Right ventricle myocardium inferior (tissue), 1 donor: ENCODE results near the gene HHIPL1. TPM values are rescaled to one million over a fixed set of nuclear protein-coding genes. Genes with fewer than 3 reads are reported as not detected.

ENCODE experiments used
- ATAC-seq: fragments of 200-7000 bp; cut with Tn5 transposase; one replicate; pipeline ENCODE4 v1.9.1; 2020; ENCODE audit warnings: mild to moderate bottlenecking, moderate library complexity
- DNase-seq: peaks from one replicate; pipeline ENCODE4 v3.0.0; 2021; ENCODE audit errors: missing footprints
- intact Hi-C: fragments of 100-400 bp; cut with DNase I; formaldehyde crosslinking; loops from one replicate; pipeline ENCODE4 v1.11.0; 2022
- long read RNA-seq: library from polyadenylated mRNA; unstranded; transcript quantifications from one replicate; pipeline ENCODE4 v2.0.0, GENCODE V29; 2021
- total RNA-seq: library from RNA; stranded (reverse); fragmentation: NEBNext Ultra II Directional; extraction: Animal tissue kit (Norgen Biotek cat#: 25700); gene quantifications from one replicate; pipeline ENCODE4 v1.2.1, GENCODE V29; 2021
- donor health status: DM: no; HTN: yes; CAD: no; lungs with severe emphysema.

Gene HHIPL1
- 1.5 TPM for total RNA-seq
- long read RNA-seq, full-length matches to known transcripts, result 5 of 6 reads
- long read RNA-seq, partial matches to known transcripts, result 1 of 6 reads
- long read RNA-seq, other reads (novel, unspliced or antisense), result 0 of 6 reads

GRCh38 chr14:99644723-99645544 lies at the start of gene HHIPL1:
Gene HHIPL1, plus strand, starts transcription at chr14:99645129. Its CDS starts 79 bp downstream, at chr14:99645208.
- peak; percentile 65 for DNase-seq
- peak; percentile 65 for ATAC-seq
- intact Hi-C loops, result no loop called here

- intact Hi-C loops, result loop anchor here (2.0 kb wide), 1 partner anchor 15 kb away; no protein-coding TSS in a partner anchor
- ATAC-seq (no peak), DNase-seq (peak; percentile 39)
Measured at GRCh38 chr14:99595524-99595923, 49.4 kb upstream of the HHIPL1 start.

GRCh38 chr14:99596071-99596627 lies 48.8 kb upstream of the HHIPL1 start:
- peak; percentile 70 for ATAC-seq
- peak; percentile 43 for DNase-seq
- intact Hi-C loops, result no loop called here

- ATAC-seq, result no peak
- DNase-seq, result no peak
- intact Hi-C loops, result no loop called here
Measured at GRCh38 chr14:99596772-99597171, 48.2 kb upstream of the HHIPL1 start.

DNA sequence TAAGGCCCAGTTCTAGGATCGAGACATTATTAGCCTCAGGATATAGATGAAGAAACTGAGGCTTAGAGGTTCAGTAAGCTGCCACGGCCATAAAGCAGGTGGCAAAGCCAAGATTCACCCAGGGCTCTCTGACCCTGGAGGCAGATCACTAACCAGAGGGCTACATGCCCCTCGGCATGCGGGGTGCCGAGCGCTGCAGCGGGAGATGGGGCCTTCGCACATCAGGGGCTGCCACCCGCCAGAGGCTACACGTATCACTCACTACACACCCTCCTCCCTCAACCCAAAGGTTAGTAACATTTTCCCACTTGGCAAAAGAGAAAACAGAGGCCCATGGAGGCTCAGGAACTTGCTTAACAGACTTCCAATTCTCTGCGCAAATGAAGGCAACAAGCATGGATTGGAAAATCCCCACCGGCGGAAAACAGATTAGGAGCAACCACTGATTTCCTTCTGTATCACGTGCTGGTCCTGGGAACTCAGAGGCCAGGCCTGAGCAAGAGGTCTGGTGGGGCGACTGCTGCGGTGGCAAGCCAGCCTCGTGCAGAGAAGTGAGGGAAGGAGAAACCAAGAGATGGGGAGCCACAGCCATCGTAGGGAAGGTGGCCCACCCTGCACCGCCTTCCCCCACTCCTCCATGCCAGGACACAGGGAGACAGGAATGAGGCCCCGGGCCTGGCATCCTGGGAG lies 46.9 kb upstream of the HHIPL1 start:
- no peak for ATAC-seq
- DNase-seq, result peak; percentile 70
- intact Hi-C loops, result no loop called here

GRCh38 chr14:99598774-99599173 lies 46.2 kb upstream of the HHIPL1 start:
- intact Hi-C loops, result no loop called here
- DNase-seq (peak; percentile 15), ATAC-seq (no peak)

DNA sequence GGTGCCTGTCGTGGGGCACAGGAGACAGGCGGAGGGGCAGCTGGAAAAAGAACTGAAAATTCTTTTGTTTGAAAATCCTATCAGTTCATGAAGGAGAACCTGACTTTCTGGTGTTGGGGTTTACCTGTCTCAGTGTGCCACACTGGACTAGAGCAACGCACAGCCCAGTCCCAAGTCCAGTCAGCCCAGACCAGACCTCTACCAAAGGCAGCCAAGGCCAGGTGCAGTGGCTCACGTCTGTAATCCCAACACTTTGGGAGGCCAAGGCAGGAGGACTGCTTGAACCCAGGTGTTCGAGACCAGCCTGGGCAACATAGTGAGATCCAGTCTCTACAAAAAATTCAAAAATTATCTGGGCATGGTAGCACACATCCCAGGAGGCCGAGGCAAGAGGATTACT lies 45.5 kb upstream of the HHIPL1 start:
- ATAC-seq, result no peak
- peak; percentile 30 for DNase-seq
- intact Hi-C loops, result no loop called here

DNA sequence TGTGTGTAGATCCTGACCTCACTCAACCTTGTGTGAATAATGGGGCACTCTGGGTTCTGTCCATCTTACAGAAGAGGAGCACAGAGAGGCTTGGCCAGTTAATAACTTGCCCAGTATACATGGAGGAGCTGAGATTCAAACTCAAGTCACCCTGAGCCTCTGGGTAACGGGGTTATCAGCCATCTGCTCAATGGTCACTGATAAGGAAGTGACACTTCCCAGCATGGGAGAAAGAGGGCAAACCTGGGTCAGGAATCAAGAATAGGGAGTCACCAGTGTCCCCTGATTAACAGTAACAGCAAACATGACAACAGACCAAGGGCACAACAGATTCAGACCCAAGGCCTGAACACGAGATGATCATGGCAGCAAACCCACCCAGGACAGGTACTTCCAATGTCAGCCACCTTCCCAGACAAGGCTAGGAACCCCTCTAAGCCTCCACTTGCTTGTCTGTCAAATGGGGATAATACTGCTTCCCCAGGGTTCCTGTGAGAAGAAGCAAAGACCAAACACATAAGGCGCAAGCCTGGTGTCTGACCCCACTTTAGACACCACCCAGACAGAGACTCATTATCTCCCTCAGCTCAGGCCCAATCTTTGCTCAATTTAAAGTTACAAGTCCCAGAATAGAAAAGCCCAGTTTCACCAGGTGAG lies 44.6 kb upstream of the HHIPL1 start:
- intact Hi-C loops, result loop anchor here (2.0 kb wide), 1 partner anchor 36 kb away; no protein-coding TSS in a partner anchor
- DNase-seq (no peak), ATAC-seq (no peak)

GRCh38 chr14:99601361-99601831 lies 43.5 kb upstream of the HHIPL1 start:
- intact Hi-C loops, result loop anchor here (2.0 kb wide), 1 partner anchor 37 kb away; no protein-coding TSS in a partner anchor
- ATAC-seq (no peak), DNase-seq (peak; percentile 61)

DNA sequence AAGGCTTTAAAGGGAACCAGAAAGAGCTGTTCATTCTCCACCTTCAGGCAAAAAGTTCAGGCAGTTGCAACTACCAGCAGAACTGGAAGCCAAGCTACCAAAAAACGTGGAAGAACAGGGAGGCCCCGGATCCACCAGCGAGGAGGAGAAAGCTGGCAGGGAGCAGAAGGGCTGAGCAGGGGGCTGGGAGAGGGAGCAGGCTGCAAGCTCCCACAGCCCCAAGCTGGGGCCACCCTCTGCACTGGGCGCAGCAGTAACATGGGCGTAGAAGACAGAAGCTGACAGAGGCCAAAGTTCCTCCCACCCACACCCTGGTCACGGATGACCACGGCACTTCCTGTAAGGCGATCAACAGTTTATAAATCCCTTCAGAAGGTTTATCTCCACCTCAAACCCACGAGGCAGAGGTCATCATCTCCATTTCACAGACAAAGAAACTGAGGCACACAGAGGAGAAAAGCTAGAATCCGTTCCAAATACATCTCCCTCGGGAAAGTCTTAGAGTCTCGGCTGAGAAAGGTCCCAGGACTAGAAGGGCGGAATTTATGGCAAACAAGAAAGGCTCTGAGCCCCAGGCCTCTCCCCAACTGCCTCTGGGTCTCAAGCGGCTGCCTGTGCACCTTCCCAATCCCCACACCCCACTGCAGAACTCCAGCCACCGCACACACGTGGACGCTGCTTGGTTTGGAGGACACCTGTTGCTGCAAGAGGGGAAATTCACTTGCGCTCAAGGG lies 42.7 kb upstream of the HHIPL1 start:
- intact Hi-C loops, result no loop called here

DNA sequence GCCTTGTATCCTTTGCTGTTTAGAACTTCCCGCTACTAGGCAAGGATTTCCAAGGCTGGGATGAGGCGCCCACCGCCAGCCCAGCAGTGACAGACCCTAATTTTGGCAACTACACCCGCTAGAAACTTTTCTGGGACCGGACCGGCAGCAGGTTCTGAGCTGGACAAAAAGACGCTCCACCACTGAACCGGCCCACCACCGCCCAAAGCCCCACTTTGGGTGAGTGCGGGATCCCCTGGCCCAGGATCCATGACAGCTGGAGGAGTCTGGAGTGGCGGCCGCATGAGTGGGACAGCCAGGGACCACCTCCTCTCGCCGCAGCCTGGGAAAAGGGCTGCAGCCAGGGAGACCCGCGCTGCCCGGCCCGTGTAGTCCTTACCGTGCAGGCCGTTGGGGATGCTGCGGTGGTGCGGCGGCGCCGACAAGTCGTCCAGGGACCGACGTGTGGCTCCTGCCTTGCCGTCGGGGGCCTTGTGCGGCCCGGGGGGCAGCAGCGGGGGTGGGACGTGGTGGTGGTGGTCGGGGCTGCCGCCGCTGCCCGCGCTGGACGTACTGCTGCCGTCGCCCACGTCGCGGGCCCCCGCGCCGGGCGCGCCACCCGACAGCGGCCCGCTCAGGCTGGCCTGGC lies 42.0 kb upstream of the HHIPL1 start:
- intact Hi-C loops, result no loop called here
- ATAC-seq, result no peak
- peak; percentile 46 for DNase-seq

More for the DNA sequence above, 42.7 kb upstream of the HHIPL1 start:
- DNase-seq (peak; percentile 68), ATAC-seq (no peak)

DNA sequence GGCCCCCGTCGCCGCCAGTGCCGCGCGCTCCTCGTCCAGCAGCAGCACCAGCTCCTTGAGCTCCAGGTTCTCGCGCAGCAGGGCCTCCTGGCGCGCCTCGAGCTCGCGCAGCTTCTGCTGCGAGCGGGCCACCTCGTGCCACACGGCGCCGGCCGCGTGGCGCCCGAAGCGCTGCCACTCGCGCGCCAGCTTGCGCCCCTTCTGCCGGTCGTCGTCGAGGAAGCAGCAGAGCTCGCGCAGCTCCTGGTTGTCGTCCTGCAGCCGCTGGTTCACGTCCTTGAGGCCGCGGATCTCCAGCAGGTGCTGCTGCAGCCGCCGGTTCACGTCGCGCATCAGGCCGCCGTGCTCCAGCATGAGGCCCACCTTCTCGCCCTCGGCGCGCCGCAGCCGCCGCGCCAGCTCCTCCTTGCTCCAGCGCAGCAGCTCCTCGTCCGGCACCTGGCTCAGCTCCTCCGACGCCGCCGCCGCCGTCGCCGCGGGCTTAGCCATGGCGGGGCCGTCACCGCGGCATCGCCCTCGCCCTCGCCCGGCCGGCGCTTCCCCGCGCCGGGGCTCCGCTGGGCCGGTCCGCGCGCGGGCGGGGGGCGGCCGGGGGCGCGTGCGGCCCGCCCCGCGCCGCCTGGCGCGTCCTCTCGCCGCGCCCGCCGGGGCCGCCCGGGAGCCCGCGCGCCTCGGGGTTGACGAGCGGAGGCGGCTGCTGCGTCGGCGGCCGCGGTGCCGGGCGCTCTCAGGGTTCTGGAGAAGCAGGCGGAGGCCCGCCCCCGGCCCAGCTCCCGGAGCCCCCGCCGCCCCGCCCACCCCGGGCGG lies 41.3 kb upstream of the HHIPL1 start, which contains the start of gene CCDC85C:
CCDC85C (minus strand) TSS at position 737 of the 807 bp plus-strand sequence; CDS start at position 489, 248 bp downstream.
- DNase-seq, result peak; percentile 64
- intact Hi-C loops, result no loop called here
- ATAC-seq, result no peak

GRCh38 chr14:99604278-99604765 lies 40.6 kb upstream of the HHIPL1 start:
- DNase-seq (peak; percentile 92), ATAC-seq (peak; percentile 98)
- intact Hi-C loops, result no loop called here

GRCh38 chr14:99604766-99605298 lies 40.1 kb upstream of the HHIPL1 start:
- intact Hi-C loops, result no loop called here
- peak; percentile 28 for ATAC-seq

GRCh38 chr14:99605299-99605961 lies 39.5 kb upstream of the HHIPL1 start:
- ATAC-seq (peak; percentile 12), DNase-seq (peak; percentile 75)
- intact Hi-C loops, result no loop called here

More at GRCh38 chr14:99604766-99605298, 40.1 kb upstream of the HHIPL1 start:
- peak; percentile 50 for DNase-seq

DNA sequence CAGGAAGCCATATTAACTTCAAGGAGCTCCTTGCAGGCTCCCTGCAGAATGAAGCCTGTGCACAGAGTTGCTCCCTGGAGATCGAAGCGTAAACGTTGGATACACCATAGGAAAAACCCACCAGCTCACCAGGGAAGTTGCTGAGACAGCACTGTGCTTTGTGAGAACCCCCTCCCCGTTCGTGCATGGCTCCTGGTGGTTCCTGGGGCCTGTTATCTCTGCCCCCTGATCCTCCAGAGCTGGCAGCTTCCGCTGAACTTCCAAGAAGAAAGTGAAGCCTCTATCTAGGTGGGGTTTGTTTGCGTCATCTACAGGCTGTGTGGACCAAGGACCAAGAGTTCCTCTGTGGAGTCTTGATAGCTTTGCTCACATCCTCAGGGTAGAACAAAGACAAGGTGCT lies 38.6 kb upstream of the HHIPL1 start:
- intact Hi-C loops, result no loop called here
- DNase-seq, result peak; percentile 4
- no peak for ATAC-seq
